Neural cell (in vitro differentiated cells): ENCODE results near the gene KIAA0753. TPM values are rescaled to one million over a fixed set of nuclear protein-coding genes. Genes with fewer than 3 reads are reported as not detected.

Experiments used
- H2AFZ ChIP-seq: fragments of 200-600, 300-800 bp; sonication (generic), shearing (Covaris generic); 2 replicates; pipeline ENCODE4 v1.6.0; 2014; ENCODE audit warnings: low read depth, mild to moderate bottlenecking, antibody characterized with exemption, low read length, moderate library complexity
- H3F3A ChIP-seq: fragments of 200-600 bp; shearing (Covaris generic); 2 replicates; pipeline ENCODE4 v1.6.1; 2016; ENCODE audit warnings: mild to moderate bottlenecking, moderate library complexity, mixed read lengths, antibody characterized with exemption, low read length; ENCODE audit not compliant: insufficient read depth, poor library complexity, severe bottlenecking
- H3K27ac ChIP-seq: fragments of 200-600, 300-800 bp; sonication (generic), shearing (Covaris generic); 2 replicates; pipeline ENCODE4 v1.5.1; 2014; ENCODE audit warnings: mild to moderate bottlenecking, low read length, moderate library complexity
- H3K27me3 ChIP-seq: fragments of 300-800, 200-600 bp; sonication (generic), shearing (Covaris generic); 2 replicates; pipeline ENCODE4 v1.6.0; 2014; ENCODE audit warnings: mild to moderate bottlenecking, low read depth, low read length, moderate library complexity; ENCODE audit not compliant: insufficient read depth
- H3K36me3 ChIP-seq: fragments of 300-800, 200-600 bp; sonication (generic), shearing (Covaris generic); 2 replicates; pipeline ENCODE4 v1.5.1; 2014; ENCODE audit warnings: mild to moderate bottlenecking, antibody characterized with exemption, low read length, moderate library complexity; ENCODE audit not compliant: insufficient read depth
- H3K4me2 ChIP-seq: fragments of 300-800, 200-600 bp; sonication (generic), shearing (Covaris generic); 2 replicates; pipeline ENCODE4 v1.6.0; 2014; ENCODE audit warnings: mild to moderate bottlenecking, low read length
- H3K4me3 ChIP-seq: fragments of 300-800, 200-600 bp; sonication (generic), shearing (Covaris generic); 2 replicates; pipeline ENCODE4 v1.5.1; 2014; ENCODE audit warnings: mild to moderate bottlenecking, low read length, moderate library complexity
- H3K79me2 ChIP-seq: fragments of 200-600 bp; shearing (Covaris generic); replicated peaks from 2 replicates; pipeline ENCODE4 v1.6.0; 2014; ENCODE audit warnings: mild to moderate bottlenecking, low read length, moderate library complexity; ENCODE audit not compliant: insufficient read depth
- H3K9ac ChIP-seq: fragments of 300-800, 200-600 bp; sonication (generic), shearing (Covaris generic); 2 replicates; pipeline ENCODE4 v1.6.1; 2016; ENCODE audit warnings: mild to moderate bottlenecking, low read length, mixed read lengths
- H3K9me2 ChIP-seq: fragments of 200-600 bp; shearing (Covaris generic); 2 replicates; pipeline ENCODE4 v1.6.1; 2016; ENCODE audit warnings: mild to moderate bottlenecking, low read length, mixed read lengths; ENCODE audit not compliant: insufficient read depth
- H3K9me3 ChIP-seq: fragments of 200-600, 300-800 bp; sonication (generic), shearing (Covaris generic); 2 replicates; pipeline ENCODE4 v1.6.1; 2016; ENCODE audit warnings: mild to moderate bottlenecking, mixed run types, low read length, moderate library complexity, mixed read lengths
- H4K20me1 ChIP-seq: fragments of 200-600 bp; shearing (Covaris generic); 2 replicates; pipeline ENCODE4 v1.6.1; 2016; ENCODE audit warnings: mild to moderate bottlenecking, mixed run types; ENCODE audit not compliant: insufficient read depth
- CTCF ChIP-seq: fragments of 450-650 bp; IDR thresholded peaks from 2 replicates; pipeline ENCODE4 v1.5.1; 2014; ENCODE audit warnings: antibody characterized with exemption, mild to moderate bottlenecking, moderate library complexity; ENCODE audit not compliant: poor library complexity, severe bottlenecking
- EP300 ChIP-seq: fragments of 450-650 bp; conservative IDR thresholded peaks from 2 replicates; pipeline ENCODE4 v1.6.1; 2014; ENCODE audit warnings: antibody characterized with exemption, mild to moderate bottlenecking, moderate library complexity; ENCODE audit not compliant: poor library complexity, severe bottlenecking
- EZH2 ChIP-seq: fragments of 200-600, 300-800 bp; shearing (Covaris generic), sonication (generic); IDR thresholded peaks from 2 replicates; pipeline ENCODE4 v1.6.1; 2014; ENCODE audit warnings: antibody characterized with exemption, low read length, borderline replicate concordance, mild to moderate bottlenecking; ENCODE audit not compliant: insufficient read depth, poor library complexity, severe bottlenecking
- MXI1 ChIP-seq: fragments of 450-650 bp; conservative IDR thresholded peaks from 2 replicates; pipeline ENCODE4 v1.6.1; 2014; ENCODE audit warnings: antibody characterized with exemption, mild to moderate bottlenecking; ENCODE audit not compliant: poor library complexity, severe bottlenecking
- POLR2AphosphoS5 ChIP-seq: IDR thresholded peaks from 2 replicates; pipeline ENCODE4 v1.6.1; 2012
- RAD21 ChIP-seq: fragments of 450-650 bp; conservative IDR thresholded peaks from 2 replicates; pipeline ENCODE4 v1.6.1; 2014; ENCODE audit warnings: antibody characterized with exemption, mild to moderate bottlenecking, moderate library complexity
- REST ChIP-seq: IDR thresholded peaks from 2 replicates; pipeline ENCODE4 v1.6.1; 2012; ENCODE audit warnings: borderline replicate concordance
- SMC3 ChIP-seq: fragments of 450-650 bp; conservative IDR thresholded peaks from 2 replicates; pipeline ENCODE4 v1.6.1; 2014; ENCODE audit warnings: antibody characterized with exemption, mild to moderate bottlenecking, moderate library complexity; ENCODE audit not compliant: poor library complexity
- TAF1 ChIP-seq: IDR thresholded peaks from 2 replicates; pipeline ENCODE4 v1.6.1; 2012; ENCODE audit warnings: low read depth
- polyA plus RNA-seq: library from polyadenylated mRNA; depleted of rRNA; stranded (reverse); fragments of >200 nt; gene quantifications from 2 replicates; pipeline ENCODE4 v1.2.3, GENCODE V29; 2014

The KIAA0753 gene
- polyA plus RNA-seq, 1 donor from 2014 or later = 32.3 TPM

- Histone ChIP-seq H3K27me3 (peaks cover 21% of the 10 kb centered on the region), H3F3A (no peaks in the 10 kb centered on the region), H3K36me3 (no peaks in the 10 kb centered on the region), H3K9me2 (no peaks in the 10 kb centered on the region), H3K27ac (no peak overlapping the region), H3K79me2 (no peaks in the 10 kb centered on the region), H3K4me2 (no peak overlapping the region), H3K9me3 (no peaks in the 10 kb centered on the region), H2AFZ (no peak overlapping the region), H3K4me3 (no peak overlapping the region), H4K20me1 (no peaks in the 10 kb centered on the region), H3K9ac (no peak overlapping the region)
- TF ChIP-seq RAD21 = no peak
- TF ChIP-seq TAF1 = no peak
- TF ChIP-seq SMC3 = no peak
- no peak for TF ChIP-seq EP300
- no peak for TF ChIP-seq EZH2
- TF ChIP-seq MXI1 = no peak
- no peak for TF ChIP-seq CTCF
- TF ChIP-seq REST = no peak
- TF ChIP-seq POLR2AphosphoS5 = no peak
Measured at GRCh38 chr17:6551356-6551755, 89.2 kb downstream of the KIAA0753 start.

GRCh38 chr17:6549384-6550036 is 91.0 kb downstream of the KIAA0753 start:
- Histone ChIP-seq H3K27ac (no peak overlapping the region), H3K9ac (no peak overlapping the region)
- TF ChIP-seq EZH2 (no peak), CTCF (no peak), EP300 (no peak), REST (no peak), POLR2AphosphoS5 (no peak), MXI1 (no peak), SMC3 (no peak), TAF1 (no peak), RAD21 (no peak)

More at GRCh38 chr17:6549384-6550036, 91.0 kb downstream of the KIAA0753 start:
- H3F3A ChIP-seq = no peaks in the 10 kb centered on the region
- H3K27me3 ChIP-seq = peaks cover 4% of the 10 kb centered on the region
- no peaks in the 10 kb centered on the region for H3K9me3 ChIP-seq
- no peaks in the 10 kb centered on the region for H3K36me3 ChIP-seq
- no peaks in the 10 kb centered on the region for H3K9me2 ChIP-seq
- no peak overlapping the region for H3K4me3 ChIP-seq
- H4K20me1 ChIP-seq = no peaks in the 10 kb centered on the region
- H3K4me2 ChIP-seq = no peak overlapping the region
- no peak overlapping the region for H2AFZ ChIP-seq
- no peaks in the 10 kb centered on the region for H3K79me2 ChIP-seq
